ENCODE results near the gene TMEM30B. TPM values are rescaled to one million over a fixed set of nuclear protein-coding genes. Genes with fewer than 3 reads are reported as not detected.

The TMEM30B gene
- total RNA-seq, 1 donor from 2014 or later: 9.3 TPM

DNA sequence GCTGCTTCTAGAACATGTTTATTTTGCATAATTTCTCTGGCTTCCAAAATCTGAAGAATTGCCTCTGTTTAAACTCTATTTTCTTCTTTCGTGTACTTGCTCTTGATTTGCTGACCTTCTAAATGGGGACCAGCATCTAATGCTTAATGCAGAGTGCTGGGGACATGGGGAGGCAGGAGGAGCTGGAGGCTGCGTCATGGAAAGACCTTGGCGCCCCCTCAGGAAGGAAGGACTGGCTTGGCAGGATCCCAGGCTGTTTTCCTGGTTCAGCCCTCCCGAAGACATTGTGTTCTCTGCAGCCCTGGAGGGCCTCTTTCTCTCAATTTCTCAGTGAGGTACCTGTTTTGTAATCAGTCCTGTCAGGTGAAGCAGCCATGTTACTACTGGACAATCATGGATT is 45.7 kb upstream of the TMEM30B start:
- peaks cover 8% of the 10 kb centered on the region for H3K9me3 Mint-ChIP-seq (ENCODE audit: low read depth)
- peaks cover 5% of the 10 kb centered on the region for H3K27me3 Mint-ChIP-seq (ENCODE audit: low read depth)
- H3K27ac Mint-ChIP-seq (ENCODE audit: unreplicated experiment): no peak overlapping the region
- peaks cover 2% of the 10 kb centered on the region for H3K36me3 Mint-ChIP-seq (ENCODE audit: low read depth)
- no peak overlapping the region for H3K4me3 Mint-ChIP-seq (ENCODE audit: unreplicated experiment)
- no peak for DNase-seq (ENCODE audit: low spot score)
- peaks cover 17% of the 10 kb centered on the region for H3K4me1 Mint-ChIP-seq (ENCODE audit: low read depth)
- TF ChIP-seq, protein P1, sequence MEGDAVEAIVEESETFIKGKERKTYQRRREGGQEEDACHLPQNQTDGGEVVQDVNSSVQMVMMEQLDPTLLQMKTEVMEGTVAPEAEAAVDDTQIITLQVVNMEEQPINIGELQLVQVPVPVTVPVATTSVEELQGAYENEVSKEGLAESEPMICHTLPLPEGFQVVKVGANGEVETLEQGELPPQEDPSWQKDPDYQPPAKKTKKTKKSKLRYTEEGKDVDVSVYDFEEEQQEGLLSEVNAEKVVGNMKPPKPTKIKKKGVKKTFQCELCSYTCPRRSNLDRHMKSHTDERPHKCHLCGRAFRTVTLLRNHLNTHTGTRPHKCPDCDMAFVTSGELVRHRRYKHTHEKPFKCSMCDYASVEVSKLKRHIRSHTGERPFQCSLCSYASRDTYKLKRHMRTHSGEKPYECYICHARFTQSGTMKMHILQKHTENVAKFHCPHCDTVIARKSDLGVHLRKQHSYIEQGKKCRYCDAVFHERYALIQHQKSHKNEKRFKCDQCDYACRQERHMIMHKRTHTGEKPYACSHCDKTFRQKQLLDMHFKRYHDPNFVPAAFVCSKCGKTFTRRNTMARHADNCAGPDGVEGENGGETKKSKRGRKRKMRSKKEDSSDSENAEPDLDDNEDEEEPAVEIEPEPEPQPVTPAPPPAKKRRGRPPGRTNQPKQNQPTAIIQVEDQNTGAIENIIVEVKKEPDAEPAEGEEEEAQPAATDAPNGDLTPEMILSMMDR (IDR thresholded peaks at IDR 0.05): no peak

DNA sequence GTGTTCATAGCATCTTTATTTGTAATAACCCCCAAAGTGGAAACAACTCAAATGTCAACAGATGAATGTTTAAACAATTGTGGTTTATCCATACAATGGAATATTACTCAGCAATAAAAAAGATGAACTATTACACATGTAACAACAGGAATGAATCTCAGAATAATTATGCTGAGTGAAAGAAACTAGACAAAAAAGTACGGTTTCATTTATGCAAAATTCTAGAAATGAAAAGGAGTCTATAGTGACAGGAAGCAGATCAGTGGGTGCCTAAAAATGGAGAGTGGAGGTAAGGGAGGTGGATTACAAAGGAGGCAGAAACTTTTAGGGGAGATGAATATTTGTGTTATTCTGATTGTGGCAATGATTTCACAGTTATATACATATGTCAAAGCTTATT is 45.0 kb upstream of the TMEM30B start:
- DNase-seq (ENCODE audit: low spot score): no peak
- peaks cover 8% of the 10 kb centered on the region for H3K9me3 Mint-ChIP-seq (ENCODE audit: low read depth)
- peaks cover 2% of the 10 kb centered on the region for H3K36me3 Mint-ChIP-seq (ENCODE audit: low read depth)
- peaks cover 17% of the 10 kb centered on the region for H3K4me1 Mint-ChIP-seq (ENCODE audit: low read depth)
- H3K4me3 Mint-ChIP-seq (ENCODE audit: unreplicated experiment): no peak overlapping the region
- no peak overlapping the region for H3K27ac Mint-ChIP-seq (ENCODE audit: unreplicated experiment)
- H3K27me3 Mint-ChIP-seq (ENCODE audit: low read depth): peaks cover 5% of the 10 kb centered on the region
- TF ChIP-seq, protein P1 (IDR thresholded peaks at IDR 0.05): no peak

DNA sequence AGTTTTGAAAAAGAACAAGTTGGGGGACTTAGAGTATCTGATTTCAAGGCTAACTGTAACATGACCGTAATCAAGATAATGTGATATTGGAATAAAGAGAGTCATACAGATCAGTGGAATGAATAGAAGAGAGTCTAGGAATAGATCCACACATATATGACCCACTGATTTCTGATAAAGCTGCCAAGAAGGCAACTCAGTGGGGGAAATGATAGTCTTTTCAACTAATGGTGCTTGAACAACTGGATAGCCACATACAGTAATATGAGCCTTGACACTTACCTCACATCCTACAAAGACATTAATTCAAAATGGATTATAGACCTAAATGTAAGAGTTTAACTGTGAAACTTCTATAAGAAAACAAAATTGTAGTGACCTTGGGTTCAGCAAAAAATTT is 44.0 kb upstream of the TMEM30B start:
- Mint-ChIP-seq H3K4me3 (ENCODE audit: unreplicated experiment) (no peak overlapping the region), H3K27me3 (ENCODE audit: low read depth) (peaks cover 5% of the 10 kb centered on the region), H3K36me3 (ENCODE audit: low read depth) (peaks cover 2% of the 10 kb centered on the region), H3K9me3 (ENCODE audit: low read depth) (peaks cover 8% of the 10 kb centered on the region), H3K27ac (ENCODE audit: unreplicated experiment) (no peak overlapping the region), H3K4me1 (ENCODE audit: low read depth) (peaks cover 17% of the 10 kb centered on the region)
- DNase-seq (ENCODE audit: low spot score): no peak
- TF ChIP-seq, protein P1 (IDR thresholded peaks at IDR 0.05): no peak

DNA sequence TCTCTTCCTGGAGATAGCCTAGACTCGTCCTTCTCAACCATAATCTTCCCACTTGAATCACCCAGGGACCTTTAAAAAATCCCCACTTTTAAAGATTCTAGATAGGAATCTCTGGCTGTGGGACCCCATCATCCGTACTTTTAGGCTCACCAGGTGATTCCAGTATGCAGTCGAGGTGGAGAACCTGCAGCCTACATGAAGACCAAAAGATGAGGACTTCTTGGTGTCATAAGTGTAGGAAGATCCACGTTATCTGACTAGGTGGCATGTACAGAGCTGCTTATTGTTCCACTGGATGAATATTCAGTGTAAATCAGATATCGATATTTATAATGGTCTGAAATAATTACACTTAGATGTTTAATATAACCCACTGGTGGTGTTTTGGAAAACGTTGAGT is 42.8 kb upstream of the TMEM30B start:
- Mint-ChIP-seq H3K4me1 (ENCODE audit: low read depth) (peaks cover 17% of the 10 kb centered on the region), H3K27me3 (ENCODE audit: low read depth) (peaks cover 5% of the 10 kb centered on the region), H3K4me3 (ENCODE audit: unreplicated experiment) (no peak overlapping the region), H3K9me3 (ENCODE audit: low read depth) (peaks cover 8% of the 10 kb centered on the region), H3K27ac (ENCODE audit: unreplicated experiment) (no peak overlapping the region), H3K36me3 (ENCODE audit: low read depth) (peaks cover 2% of the 10 kb centered on the region)
- TF ChIP-seq, protein P1 (IDR thresholded peaks at IDR 0.05): no peak
- DNase-seq (ENCODE audit: low spot score): no peak

DNA sequence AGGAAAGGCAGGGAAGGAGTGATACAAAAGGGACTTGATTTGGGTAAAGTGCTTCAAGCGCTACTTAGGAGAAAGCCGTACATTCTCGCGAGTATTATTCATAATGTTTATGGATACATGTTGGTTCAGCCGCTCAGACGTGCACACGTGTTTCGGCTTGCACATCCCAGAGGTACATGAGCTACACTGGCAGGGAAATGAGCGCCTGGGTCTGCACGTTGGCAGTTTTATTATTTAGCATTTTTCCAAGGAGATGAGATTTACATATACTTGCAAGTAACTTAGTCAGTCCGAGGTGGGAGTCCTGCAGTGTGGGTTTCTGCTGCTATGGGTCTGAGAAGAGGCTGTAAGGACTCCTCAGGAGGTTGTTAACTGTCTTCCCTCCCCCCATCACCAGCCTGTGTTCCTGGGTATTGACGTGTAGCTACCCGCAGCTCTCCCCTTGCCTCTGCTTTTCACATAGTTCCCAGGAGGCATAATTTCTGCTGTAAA is 41.7 kb upstream of the TMEM30B start:
- no peak for DNase-seq (ENCODE audit: low spot score)
- Mint-ChIP-seq H3K9me3 (ENCODE audit: low read depth) (peaks cover 8% of the 10 kb centered on the region), H3K4me1 (ENCODE audit: low read depth) (peaks cover 17% of the 10 kb centered on the region), H3K27me3 (ENCODE audit: low read depth) (peaks cover 5% of the 10 kb centered on the region), H3K27ac (ENCODE audit: unreplicated experiment) (no peak overlapping the region), H3K4me3 (ENCODE audit: unreplicated experiment) (peak overlapping the region; percentile 78), H3K36me3 (ENCODE audit: low read depth) (peaks cover 2% of the 10 kb centered on the region)
- TF ChIP-seq, protein P1 (IDR thresholded peaks at IDR 0.05): no peak

Measured in chondrocyte (in vitro differentiated cells).